Lung (tissue), 12 donors: ENCODE data around the gene FGF14. TPM values are rescaled to one million over a fixed set of nuclear protein-coding genes. Genes with fewer than 3 reads are reported as not detected.

Source experiments
- ATAC-seq: fragments of 200-7000 bp; cut with Tn5 transposase; one replicate; pipeline ENCODE4 v1.9.1; 2020; ENCODE audit warnings: moderate number of reproducible peaks; ENCODE audit not compliant: insufficient read depth, low FRiP score
- DNase-seq, 3 donors: peaks; one replicate each; pipeline ENCODE4 v3.0.0-alpha.2; 2013 to 2017
- H3K27ac ChIP-seq, 2 donors: one replicate each; pipeline ENCODE4 v1.5.1; 2013; ENCODE audit warnings: mild to moderate bottlenecking in 2 of 2, moderate library complexity in 2 of 2, control low read depth in 1 of 2, inconsistent platforms in 1 of 2, low read depth in 1 of 2, low read length in 1 of 2
- H3K27me3 ChIP-seq, 3 donors: one replicate each; pipeline ENCODE4 v1.5.1; 2013; ENCODE audit warnings: low read length in 2 of 3; ENCODE audit not compliant: control insufficient read depth in 3 of 3, insufficient read depth in 3 of 3
- H3K36me3 ChIP-seq, 4 donors: one replicate each; pipeline ENCODE4 v1.5.1; 2013; ENCODE audit warnings: low read length in 4 of 4, mild to moderate bottlenecking in 1 of 4, moderate library complexity in 1 of 4; ENCODE audit not compliant: control insufficient read depth in 4 of 4, insufficient read depth in 4 of 4
- H3K4me1 ChIP-seq, 5 donors: one replicate each; pipeline ENCODE4 v1.5.1; 2013; ENCODE audit warnings: low read length in 5 of 5, mild to moderate bottlenecking in 2 of 5, moderate library complexity in 1 of 5; ENCODE audit not compliant: control insufficient read depth in 5 of 5, insufficient read depth in 5 of 5
- H3K4me3 ChIP-seq: one replicate; pipeline ENCODE4 v1.5.1; 2013; ENCODE audit warnings: mild to moderate bottlenecking, control low read depth, moderate library complexity
- H3K9ac ChIP-seq, 2 donors: one replicate each; pipeline ENCODE4 v1.5.1; 2013; ENCODE audit warnings: low read length in 2 of 2, control low read depth in 1 of 2; ENCODE audit not compliant: insufficient read depth in 1 of 2
- H3K9me3 ChIP-seq, 4 donors: one replicate each; pipeline ENCODE4 v1.5.1; 2013; ENCODE audit warnings: low read length in 3 of 4, mild to moderate bottlenecking in 1 of 4, moderate library complexity in 1 of 4; ENCODE audit not compliant: control insufficient read depth in 4 of 4, insufficient read depth in 3 of 4
- CTCF ChIP-seq: IDR thresholded peaks from 2 replicates; pipeline ENCODE4 v1.5.1; 2012; ENCODE audit warnings: mild to moderate bottlenecking; ENCODE audit errors: control extremely low read depth, extremely low read depth
- WGBS, 2 donors: extraction: QIAGEN DNeasy Blood & Tissue Kit; methylation state at CpG; one replicate each; pipeline ENCODE4 v1.1.7; 2013; 5-methylcytosine and 5-hydroxymethylcytosine counted together
- polyA plus RNA-seq, 2 donors: library from polyadenylated mRNA; stranded (reverse); fragments of 200-250 nt; gene quantifications; one replicate each; pipeline ENCODE4 v1.2.1, GENCODE V29; 2013
- total RNA-seq, 2 donors: library from RNA; depleted of rRNA in 1 of 2; stranded (reverse); fragments of >200 nt in 1 of 2; gene quantifications; one replicate each; pipeline ENCODE4 v1.2.1, GENCODE V29; 2014 to 2021
- donor health status: control.
- donor health status: control.
- donor health status: Bipolar disorder and iron deficiency.
- donor health status: healthy.
- donor health status: DM: yes; HTN: yes; CAD: no.

FGF14 gene
- total and polyA plus RNA-seq, 4 donors, result 0.59 to 12.9 (median 2.3) TPM

GRCh38 chr13:101739382-101740178 lies 662.3 kb downstream of the FGF14 start:
- DNase-seq, result no peak

GRCh38 chr13:101738336-101738735 lies 663.5 kb downstream of the FGF14 start:
- Histone ChIP-seq H3K4me1 (no peaks in the 10 kb centered on the region), H3K27ac (no peak overlapping the region), H3K9ac (no peak overlapping the region), H3K9me3 (no peaks in the 10 kb centered on the region), H3K36me3 (no peaks in the 10 kb centered on the region), H3K4me3 (no peak overlapping the region), H3K27me3 (no peaks in the 10 kb centered on the region)
- TF ChIP-seq CTCF, result no peak
- ATAC-seq (no peak), DNase-seq (no peak)
- WGBS, 2 donors, result 84 to 89% methylated on average over 2 of the region's 2 CpGs

More at GRCh38 chr13:101739382-101740178, 662.3 kb downstream of the FGF14 start:
- Histone ChIP-seq H3K27me3 (no peaks in the 10 kb centered on the region), H3K9ac (no peak overlapping the region), H3K27ac (no peak overlapping the region), H3K9me3 (no peaks in the 10 kb centered on the region), H3K4me1 (no peaks in the 10 kb centered on the region), H3K36me3 (no peaks in the 10 kb centered on the region), H3K4me3 (no peak overlapping the region)
- ATAC-seq, result no peak
- TF ChIP-seq CTCF, result no peak
- 78 to 86% methylated on average over 9 of the region's 9 CpGs for WGBS, 2 donors

GRCh38 chr13:101736566-101736965 lies 665.3 kb downstream of the FGF14 start:
- Histone ChIP-seq H3K27me3 (no peaks in the 10 kb centered on the region), H3K9ac (no peak overlapping the region), H3K4me1 (no peaks in the 10 kb centered on the region), H3K4me3 (no peak overlapping the region), H3K27ac (no peak overlapping the region), H3K9me3 (no peaks in the 10 kb centered on the region), H3K36me3 (no peaks in the 10 kb centered on the region)
- TF ChIP-seq CTCF, result no peak
- DNase-seq (peak in 1 of 3 donors; percentile 56), ATAC-seq (no peak)
- WGBS, 2 donors, result 55% methylated on average over 3 of the region's 3 CpGs
